DMS 273 (cell line): ENCODE data around the gene KCNIP2.
A peak's percentile ranks its signal among the peaks of the same experiment; 100 is the strongest.

ENCODE experiments used
- DNase-seq: peaks from one replicate; lab custom pipeline; 2025; ENCODE audit not compliant: unreplicated experiment; lab: John Stamatoyannopoulos, UW

KCNIP2 gene

DNA sequence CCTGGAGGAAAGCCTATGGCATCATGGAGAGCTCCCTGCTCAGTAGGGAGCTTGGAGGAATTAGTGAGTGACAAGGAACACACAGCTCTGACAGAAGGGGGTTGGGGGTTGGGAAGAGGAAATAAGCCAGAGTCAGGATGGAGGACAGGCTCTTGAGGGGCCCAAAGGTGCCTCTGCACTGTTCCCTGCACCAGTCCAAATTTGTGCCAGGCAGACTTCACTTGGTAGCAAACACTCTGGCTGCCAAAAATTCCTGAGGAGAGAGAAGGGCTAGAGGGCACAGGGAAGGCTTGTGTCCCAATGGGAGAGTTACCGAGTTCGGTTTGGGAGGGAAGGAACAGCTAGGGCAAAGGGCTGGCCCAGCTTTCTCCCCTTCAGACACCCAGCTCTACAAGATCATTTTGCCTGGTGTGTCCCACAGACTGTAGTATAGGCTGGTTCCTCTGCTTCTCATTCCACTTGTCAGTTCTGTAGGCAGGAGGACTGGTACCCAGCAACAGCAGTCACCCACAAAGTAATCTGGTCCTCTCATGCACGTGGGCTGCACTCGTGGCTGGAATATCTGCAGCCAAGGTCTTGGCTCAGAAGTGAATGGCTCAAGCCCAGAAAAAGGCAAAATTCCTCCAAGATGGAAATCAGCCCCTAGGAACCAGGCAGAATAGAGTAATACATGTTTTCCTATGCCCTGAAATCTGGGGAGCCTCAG lies 8.0 kb upstream of the KCNIP2 start:
- no peak for DNase-seq

GRCh38 chr10:101850749-101851148 lies 7.1 kb upstream of the KCNIP2 start:
- DNase-seq, result peak; percentile 16

- no peak for DNase-seq
Observed at GRCh38 chr10:101848894-101849351, 5.3 kb upstream of the KCNIP2 start.

DNA sequence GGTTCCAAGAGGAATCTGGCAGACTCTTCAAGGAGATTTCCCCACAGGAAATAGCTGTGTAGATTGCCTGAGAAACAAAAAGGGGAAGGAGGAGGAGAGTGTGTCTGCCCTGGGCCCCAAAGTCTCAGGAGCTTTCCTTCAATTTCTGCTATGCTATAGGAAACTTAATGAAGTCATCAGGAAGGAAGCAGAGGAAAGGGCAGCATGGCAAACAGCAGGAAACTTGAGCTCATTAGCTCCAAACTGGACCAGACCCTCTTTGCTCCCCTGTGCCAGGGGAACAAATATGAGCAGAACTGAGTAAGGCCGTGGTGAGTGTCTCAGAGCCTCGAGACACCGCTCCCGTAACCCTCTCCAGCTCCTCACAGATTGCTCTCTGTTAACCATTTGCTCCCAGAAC lies 4.8 kb upstream of the KCNIP2 start:
- no peak for DNase-seq

DNA sequence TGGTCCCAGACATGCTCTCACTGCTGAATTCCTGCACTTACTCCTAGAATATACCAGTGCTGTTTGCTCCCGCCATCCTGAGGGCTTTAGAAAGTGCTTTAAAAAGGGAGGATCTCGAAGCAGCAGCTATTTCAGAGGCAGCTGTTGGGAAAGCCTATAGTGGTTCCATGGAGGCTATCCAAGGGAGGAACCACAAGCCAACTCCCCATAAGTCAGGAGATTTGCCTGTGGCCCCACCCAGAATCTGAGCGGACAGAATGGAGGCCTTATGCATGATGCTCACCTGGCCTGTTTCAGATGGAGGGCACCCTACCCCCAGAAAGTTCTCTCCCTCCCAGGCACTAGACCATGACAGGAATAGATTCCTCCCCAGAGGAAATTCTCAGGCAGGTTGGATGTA lies 2.3 kb upstream of the KCNIP2 start:
- peak; percentile 74 for DNase-seq

DNA sequence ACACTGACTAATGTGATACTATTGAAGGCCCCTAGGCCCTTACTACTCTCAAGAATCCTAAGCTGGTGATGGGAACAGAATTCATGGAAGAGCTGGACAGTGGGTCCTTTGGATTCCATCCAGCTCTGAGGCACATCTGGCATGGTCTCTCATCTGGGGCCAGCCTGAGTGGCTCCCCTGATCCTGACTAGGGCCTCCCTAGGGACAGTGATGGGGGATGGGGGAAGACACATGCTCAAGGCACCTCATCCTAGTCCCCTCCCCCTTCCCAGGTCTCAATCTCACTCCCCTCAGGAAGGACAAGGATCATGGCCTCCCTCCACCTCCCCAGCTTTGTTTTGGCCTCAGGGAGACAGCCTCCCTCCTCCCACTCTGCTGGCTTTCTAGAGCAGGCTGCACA lies 1.8 kb downstream of the KCNIP2 start:
- DNase-seq, result no peak

DNA sequence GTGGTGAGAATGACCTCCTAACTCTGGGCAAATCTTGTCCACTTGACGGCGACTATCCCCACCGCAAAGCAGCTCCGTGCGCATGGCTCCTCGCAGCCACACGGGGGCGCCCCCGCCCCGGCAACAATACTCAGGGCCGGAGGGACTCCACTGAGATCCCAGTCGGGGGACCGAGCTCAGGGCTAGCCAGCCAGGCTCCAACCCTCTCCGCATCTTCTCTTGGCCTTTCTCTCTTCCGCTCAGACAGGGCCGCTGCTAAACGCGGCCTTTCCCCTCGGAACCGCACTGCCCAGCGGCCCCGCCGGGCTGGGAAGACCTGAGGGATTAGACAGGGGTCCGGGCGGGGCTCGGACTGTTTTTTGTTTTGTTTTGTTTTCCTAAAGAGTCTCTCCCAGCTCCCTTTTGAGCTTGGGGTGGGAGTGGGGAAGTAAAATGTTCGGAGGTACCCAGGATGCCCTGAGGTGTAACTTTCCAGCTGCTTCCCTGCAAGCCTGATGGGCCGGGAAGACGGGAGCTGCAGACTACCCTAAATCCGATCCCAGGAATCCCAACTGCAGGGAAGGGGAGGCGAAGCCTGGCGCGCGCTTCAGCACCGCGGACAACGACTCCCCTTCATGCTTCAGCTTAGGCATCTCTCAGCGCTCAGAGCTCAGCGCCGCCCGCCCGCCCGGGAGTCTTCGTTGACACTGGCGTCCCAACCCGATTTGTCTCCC lies 2.7 kb downstream of the KCNIP2 start:
- DNase-seq, result peak; percentile 90

DNA sequence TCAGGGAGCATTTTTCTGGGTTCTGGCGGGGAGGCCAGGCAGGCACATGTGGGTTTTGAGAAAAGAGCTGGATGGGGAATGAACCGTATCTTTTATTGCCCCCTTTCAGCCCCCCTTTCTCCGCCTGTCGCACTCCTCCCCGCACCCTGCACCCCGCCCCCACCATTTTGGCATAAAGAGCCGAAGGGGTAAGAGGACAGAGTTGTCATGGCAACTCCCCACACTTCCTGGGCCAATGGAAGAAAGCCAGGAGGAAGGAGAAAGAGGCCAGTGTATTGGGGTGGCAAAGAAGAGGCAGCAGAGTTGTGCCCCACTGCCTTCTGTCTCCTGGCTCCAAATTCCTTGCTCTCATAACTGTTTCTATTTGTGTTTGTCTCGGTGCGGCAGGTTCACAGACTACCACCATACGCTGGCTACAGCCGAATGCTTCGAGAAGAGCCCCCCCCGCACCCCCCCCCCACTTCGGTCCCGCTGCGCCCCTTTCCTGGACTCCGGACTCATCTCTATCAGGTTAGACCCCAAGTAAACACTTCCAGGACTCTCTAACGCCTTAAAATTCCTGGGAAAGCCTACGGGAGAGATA lies 3.4 kb downstream of the KCNIP2 start:
- DNase-seq, result peak; percentile 63

DNA sequence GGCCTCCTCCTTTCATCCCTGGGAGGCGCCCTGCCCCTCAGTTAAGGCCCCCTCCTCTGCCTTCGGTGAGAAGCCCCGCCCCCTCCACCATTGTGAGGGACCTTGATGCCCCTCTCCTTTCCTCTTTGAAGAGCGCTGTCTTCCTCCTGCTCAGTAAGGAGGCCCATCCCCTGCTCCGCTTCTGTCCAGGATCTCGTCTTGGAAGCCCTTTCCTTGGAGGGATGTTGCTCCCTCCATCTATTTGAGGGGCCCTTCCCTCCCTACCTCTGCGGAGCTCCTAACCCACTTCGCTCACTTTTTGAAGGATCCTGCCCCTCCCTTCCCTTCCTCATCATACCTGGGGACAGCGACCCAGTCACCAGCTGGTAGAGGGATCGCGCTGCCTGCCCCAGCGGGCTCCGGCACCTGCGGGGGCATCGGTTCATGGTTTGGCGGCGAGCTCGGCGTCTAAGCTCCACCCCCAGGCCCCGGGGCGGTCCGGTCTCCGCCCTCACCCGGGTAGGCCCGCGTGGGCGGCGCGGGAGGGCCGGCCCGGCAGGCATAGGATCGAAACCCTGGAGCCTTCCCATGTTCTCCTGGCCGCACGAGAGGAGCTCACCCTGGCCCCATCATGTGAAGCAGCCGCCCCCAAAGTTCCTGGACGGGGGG lies 4.1 kb downstream of the KCNIP2 start:
- peak; percentile 77 for DNase-seq

GRCh38 chr10:101839002-101839401 lies 4.6 kb downstream of the KCNIP2 start:
- no peak for DNase-seq

DNA sequence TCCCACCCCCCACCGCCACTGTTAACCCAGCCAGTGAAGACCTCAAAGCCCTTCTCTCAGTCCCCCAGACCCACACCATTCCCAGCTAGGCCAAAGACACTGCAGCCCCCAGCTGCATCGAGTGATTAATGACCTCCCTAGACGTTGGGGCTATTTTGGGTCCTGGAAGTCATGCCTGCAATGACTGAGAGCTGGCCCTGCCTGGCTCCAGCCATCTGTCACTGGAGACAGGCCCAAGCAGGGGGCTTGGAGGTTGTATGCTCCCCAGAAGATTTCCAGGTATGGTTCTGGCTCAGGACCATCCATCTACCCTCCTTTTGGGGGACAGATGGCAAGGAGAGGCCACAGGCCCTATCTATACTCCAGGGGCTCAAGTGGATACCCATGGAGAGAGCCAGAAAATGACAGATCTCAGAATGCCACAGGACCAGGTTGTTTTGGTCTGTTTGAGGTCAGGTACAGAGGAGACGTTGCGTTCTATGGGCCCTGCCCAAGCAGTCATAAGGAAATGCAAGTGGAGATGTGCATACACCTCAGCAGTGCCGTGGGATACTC lies 5.1 kb downstream of the KCNIP2 start:
- peak; percentile 19 for DNase-seq

DNA sequence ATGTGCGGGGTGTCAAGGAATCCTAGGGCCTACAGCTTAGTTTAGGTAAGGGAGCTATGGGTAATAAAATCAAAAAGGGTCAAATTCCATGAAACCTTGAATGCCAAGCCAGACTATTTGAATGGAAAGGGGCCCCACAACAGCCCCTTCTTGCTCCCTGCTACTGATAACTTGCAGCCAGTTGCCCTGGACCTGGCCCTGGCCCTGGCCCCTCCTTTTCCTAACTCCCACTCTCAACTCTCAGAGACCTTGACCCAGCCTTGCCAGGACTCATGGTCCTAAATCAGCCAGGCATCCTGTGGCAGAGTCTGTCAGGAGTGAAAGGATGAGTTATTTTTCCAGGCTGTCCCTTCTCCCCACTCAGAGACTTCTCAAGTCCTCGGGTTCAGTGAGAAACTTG lies 5.9 kb downstream of the KCNIP2 start:
- no peak for DNase-seq

- peak; percentile 34 for DNase-seq
Observed at GRCh38 chr10:101835362-101835761, 8.2 kb downstream of the KCNIP2 start.

DNA sequence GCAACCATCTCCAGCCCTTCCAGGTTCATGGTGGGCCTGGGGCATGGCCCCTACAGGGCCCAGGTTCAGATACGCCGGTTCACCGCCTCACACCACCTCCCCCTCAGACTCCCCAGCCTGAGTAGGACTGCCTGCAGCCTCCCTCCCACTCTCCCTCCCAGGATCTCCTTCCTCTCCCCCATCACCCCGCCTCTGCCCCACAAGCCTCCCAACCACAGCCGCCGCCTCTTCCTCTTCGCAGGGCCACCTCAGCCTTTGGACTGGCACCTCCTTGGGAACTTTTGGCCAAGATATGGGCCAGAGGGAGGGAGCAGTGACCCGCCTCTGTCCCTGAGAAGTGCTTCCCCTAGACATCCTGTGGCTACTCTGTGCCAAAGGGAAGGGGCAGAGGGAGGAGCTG lies 9.3 kb downstream of the KCNIP2 start:
- no peak for DNase-seq

DNA sequence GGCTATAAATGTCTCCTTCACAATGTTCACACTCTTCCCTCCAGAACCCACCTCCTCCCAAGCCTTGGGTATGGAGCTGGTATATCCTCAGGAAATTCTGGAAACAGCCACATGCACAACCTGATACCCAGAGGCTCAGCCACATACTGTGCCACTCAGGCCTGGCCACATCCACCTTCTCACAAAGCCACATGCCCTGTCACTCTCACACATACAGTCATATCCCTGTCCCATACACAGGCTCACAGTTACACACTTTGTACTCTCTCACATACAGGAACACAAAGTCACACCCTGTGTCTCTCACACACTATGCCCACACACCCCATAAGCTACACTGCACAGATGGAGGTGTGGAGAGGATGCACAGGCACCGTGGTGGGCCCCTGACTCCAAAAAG lies 10.1 kb downstream of the KCNIP2 start:
- no peak for DNase-seq

- peak; percentile 32 for DNase-seq
Observed at GRCh38 chr10:101832325-101832771, 11.3 kb downstream of the KCNIP2 start.

DNA sequence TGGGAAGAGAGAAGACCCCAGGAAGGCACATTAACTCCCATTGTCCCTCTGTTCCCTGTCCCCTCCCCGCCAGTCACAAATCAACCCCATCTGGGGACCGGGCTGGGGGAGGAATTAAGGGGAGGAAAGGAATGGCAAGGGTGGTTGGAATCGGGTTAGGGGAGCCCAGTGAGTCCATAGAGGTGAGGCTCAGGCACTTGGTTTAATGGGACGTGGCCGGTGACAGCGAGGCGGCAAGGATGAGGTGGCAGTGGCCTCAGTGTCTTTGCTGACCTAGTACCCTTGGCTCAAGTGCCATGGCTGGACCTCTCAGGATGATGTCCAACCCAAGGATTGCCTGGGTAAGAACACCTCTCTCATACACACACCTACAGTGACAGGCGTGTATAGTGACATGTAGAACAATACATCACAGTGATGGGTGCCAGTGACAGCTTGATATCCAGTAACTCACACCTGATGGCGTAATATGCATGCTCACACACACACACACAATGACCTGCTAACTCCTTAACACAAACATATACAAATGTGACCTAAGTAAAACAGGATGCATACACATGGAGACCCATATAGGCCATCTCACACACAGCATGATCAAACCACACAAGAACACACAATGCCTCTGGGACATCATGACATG lies 12.3 kb downstream of the KCNIP2 start:
- DNase-seq, result no peak

DNA sequence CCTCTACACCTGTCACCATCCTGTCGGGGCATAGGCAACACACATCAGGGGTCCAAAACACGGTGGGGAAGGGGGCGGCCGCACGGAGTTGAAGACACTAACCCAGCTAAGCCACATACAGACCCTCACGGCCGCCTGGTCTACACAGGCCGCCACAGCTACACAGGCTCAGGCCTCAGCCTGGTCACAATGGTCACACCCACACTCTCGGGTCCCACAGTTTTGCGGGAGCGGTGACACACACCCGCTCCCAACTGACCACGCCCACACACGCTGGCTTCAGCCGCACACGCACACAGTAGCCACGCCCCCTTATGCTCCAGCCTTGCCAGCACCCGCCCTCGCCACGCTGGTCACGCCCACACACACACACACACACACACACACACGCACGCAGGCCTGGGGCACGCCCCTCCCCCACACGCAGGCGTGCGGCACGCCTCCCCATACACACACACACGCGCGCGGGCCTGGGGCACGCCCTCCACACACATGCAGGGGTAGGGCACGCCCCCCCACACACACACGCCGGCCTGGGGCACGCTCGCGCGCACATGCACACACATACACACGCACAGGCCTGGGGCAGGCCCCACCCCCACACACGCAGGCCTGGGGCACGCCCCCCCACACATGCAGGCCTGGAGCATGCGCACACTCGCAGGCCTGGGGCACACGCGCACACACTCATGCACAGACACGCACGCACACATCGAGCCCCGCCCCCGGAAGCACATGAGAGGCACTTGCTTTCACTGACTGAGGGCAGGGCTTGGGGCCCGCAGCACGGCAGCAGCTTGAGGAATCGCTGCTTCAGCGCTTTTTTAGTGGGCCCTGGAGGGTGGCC lies 13.1 kb downstream of the KCNIP2 start:
- DNase-seq, result peak; percentile 84

- no peak for DNase-seq
Observed at GRCh38 chr10:101829561-101830315, 13.9 kb downstream of the KCNIP2 start.
